Activated CD8-positive, alpha-beta T cell treated with anti-CD3 and anti-CD28 coated beads, Interleukin-2, amount 10 ng/mL, durations not matched to agents 7 days and 5 days (primary cell): ENCODE measurements around the gene FARP1. TPM values are rescaled to one million over a fixed set of nuclear protein-coding genes. Genes with fewer than 3 reads are reported as not detected.

Source experiments
- ATAC-seq: fragments of 150-1000 bp; cut with Tn5 transposase; one replicate; pipeline ENCODE4 v1.10.0; 2021; ENCODE audit warnings: moderate library complexity
- CTCF ChIA-PET: fragments of 350-600 bp; sonication (Branson Sonifier 250); formaldehyde crosslinking; loops from one replicate; lab custom pipeline; 2021; ENCODE audit warnings: antibody characterized with exemption; lab: Charles Lee
- POLR2A ChIA-PET: fragments of 350-600 bp; sonication (Branson Sonifier 250); formaldehyde crosslinking; loops from one replicate; lab custom pipeline; 2021; ENCODE audit warnings: antibody characterized with exemption; lab: Charles Lee
- DNase-seq: peaks from one replicate; pipeline ENCODE4 v3.0.0-alpha.2; 2020
- H3K27ac Mint-ChIP-seq: one replicate; pipeline ENCODE4 v1.8.0; 2021; ENCODE audit warnings: mild to moderate bottlenecking, mixed read lengths
- H3K27me3 Mint-ChIP-seq: one replicate; pipeline ENCODE4 v1.8.0; 2021; ENCODE audit warnings: low read depth, mixed read lengths
- H3K36me3 Mint-ChIP-seq: one replicate; pipeline ENCODE4 v1.8.0; 2021; ENCODE audit warnings: low read depth, mixed read lengths
- H3K4me1 Mint-ChIP-seq: one replicate; pipeline ENCODE4 v1.8.0; 2021; ENCODE audit warnings: low read depth, mixed read lengths
- H3K4me3 Mint-ChIP-seq: one replicate; pipeline ENCODE4 v1.8.0; 2021; ENCODE audit warnings: mild to moderate bottlenecking, mixed read lengths
- H3K9me3 Mint-ChIP-seq: one replicate; pipeline ENCODE4 v1.8.0; 2022; ENCODE audit warnings: mixed read lengths; ENCODE audit not compliant: insufficient read depth
- total RNA-seq, 2 experiments: library from RNA; stranded (reverse); gene quantifications; one replicate each; pipeline ENCODE4 v1.2.3, GENCODE V29; 2021

FARP1 gene
- total RNA-seq, 2 experiments from 2014 or later, result 1.1 to 1.2 TPM

- peaks cover 59% of the 10 kb centered on the region for H3K36me3 Mint-ChIP-seq
- H3K4me3 Mint-ChIP-seq, result no peak overlapping the region
- CTCF ChIA-PET, result no interaction called here
These were observed 319.5 kb downstream of the FARP1 start for GRCh38 chr13:98462241-98462882.

GRCh38 chr13:98462946-98463345 is 320.1 kb downstream of the FARP1 start:
- DNase-seq (no peak), ATAC-seq (no peak)
- Mint-ChIP-seq H3K36me3 (peaks cover 57% of the 10 kb centered on the region), H3K4me1 (peaks cover 9% of the 10 kb centered on the region), H3K27me3 (no peaks in the 10 kb centered on the region), H3K9me3 (no peaks in the 10 kb centered on the region), H3K27ac (peak overlapping the region; percentile 45), H3K4me3 (no peak overlapping the region)
- ChIA-PET POLR2A (interaction anchor here (0.7 kb wide), 1 partner anchor 8 kb away, joined by 3 read pairs; no protein-coding TSS in a partner anchor), CTCF (interaction anchor here (4.5 kb wide), 1 partner anchor 18 kb away, joined by 20 read pairs; no protein-coding TSS in a partner anchor)

More at GRCh38 chr13:98462241-98462882, 319.5 kb downstream of the FARP1 start:
- Mint-ChIP-seq H3K27ac (peak overlapping the region; percentile 45), H3K9me3 (no peaks in the 10 kb centered on the region), H3K27me3 (no peaks in the 10 kb centered on the region), H3K4me1 (peaks cover 9% of the 10 kb centered on the region)
- POLR2A ChIA-PET, result interaction anchor here (0.7 to 1.0 kb wide), 2 partner anchors 8 to 12 kb away, joined by 3 read pairs; no protein-coding TSS in a partner anchor
- DNase-seq, result no peak
- no peak for ATAC-seq

DNA sequence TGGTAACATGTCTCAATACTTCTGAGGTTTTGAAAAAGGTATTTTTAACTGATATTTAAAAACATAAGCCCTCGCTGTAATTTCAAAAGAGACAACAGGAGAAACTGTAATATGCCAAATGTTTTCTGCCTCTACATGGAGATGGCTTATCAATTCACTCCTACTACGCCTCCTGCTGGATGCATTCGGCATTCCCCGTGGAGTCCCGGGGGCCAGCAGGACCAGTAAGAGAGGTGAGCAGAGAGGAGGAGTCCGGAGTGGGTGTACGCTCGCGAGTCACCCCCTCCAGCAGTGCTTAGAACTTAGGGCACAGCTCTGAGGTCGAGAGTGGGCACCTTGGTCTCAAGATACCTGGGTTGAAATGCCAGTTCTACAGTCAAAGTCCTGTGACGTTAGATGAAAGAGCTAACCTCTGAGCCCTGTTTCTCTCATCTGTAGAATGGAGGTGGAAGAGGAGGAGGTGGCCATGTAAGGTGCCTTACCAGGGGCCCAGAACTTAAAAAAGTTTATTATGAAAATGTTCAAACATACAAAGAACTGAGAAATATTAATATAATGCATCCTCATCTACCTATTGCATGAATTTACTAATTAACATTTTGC is 323.8 kb downstream of the FARP1 start:
- Mint-ChIP-seq H3K36me3 (peaks cover 58% of the 10 kb centered on the region), H3K4me1 (peaks cover 16% of the 10 kb centered on the region), H3K27ac (peak overlapping the region; percentile 59), H3K9me3 (no peaks in the 10 kb centered on the region), H3K4me3 (no peak overlapping the region), H3K27me3 (no peaks in the 10 kb centered on the region)
- POLR2A ChIA-PET, result no interaction called here
- CTCF ChIA-PET, result interaction anchor here (0.6 to 4.5 kb wide), 19 partner anchors 9 to 218 kb away, joined by 3 to 20 read pairs (median 3); no protein-coding TSS in a partner anchor
- peak; percentile 72 for ATAC-seq
- peak; percentile 48 for DNase-seq

DNA sequence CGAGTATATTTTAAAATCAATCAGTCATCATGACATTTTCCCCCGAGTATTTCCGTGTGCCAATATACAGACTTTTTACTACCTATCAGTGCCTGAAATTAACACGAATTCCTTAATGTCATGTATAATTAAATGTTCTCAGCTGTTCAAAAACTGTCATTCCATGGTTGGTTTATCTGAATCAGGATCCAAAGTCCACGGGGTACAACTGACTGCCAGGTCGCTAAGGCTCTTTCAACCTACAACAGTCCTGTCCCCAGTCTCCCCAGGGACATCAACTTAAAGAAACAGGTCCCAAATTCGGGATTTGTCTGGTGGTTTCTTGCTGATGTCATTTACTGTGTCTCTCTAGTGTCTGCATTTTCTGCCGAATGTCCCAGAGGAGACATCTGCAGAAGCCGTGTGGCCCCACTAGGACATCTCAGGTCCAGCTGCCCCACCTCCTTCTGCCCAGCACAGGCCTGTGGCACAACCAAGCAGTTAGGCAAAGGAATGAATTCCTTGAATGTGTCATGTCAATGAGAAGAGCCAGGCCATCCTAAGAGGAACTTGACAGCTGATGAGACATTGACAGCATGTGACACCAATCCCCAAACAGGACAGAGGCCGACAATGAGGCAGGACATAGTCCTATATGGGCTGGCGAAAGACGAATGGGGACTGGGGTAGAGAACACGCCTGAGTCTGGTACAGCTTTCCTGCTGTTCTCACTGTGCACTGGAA is 324.5 kb downstream of the FARP1 start:
- Mint-ChIP-seq H3K36me3 (peaks cover 60% of the 10 kb centered on the region), H3K27ac (no peak overlapping the region), H3K4me1 (peaks cover 23% of the 10 kb centered on the region), H3K4me3 (no peak overlapping the region), H3K27me3 (no peaks in the 10 kb centered on the region), H3K9me3 (no peaks in the 10 kb centered on the region)
- no peak for DNase-seq
- POLR2A ChIA-PET, result no interaction called here
- CTCF ChIA-PET, result interaction anchor here (0.6 to 4.5 kb wide), 16 partner anchors 8 to 217 kb away, joined by 3 to 20 read pairs (median 4); no protein-coding TSS in a partner anchor
- no peak for ATAC-seq

GRCh38 chr13:98468361-98468760 is 325.5 kb downstream of the FARP1 start:
- H3K27me3 Mint-ChIP-seq, result no peaks in the 10 kb centered on the region
- peaks cover 30% of the 10 kb centered on the region for H3K4me1 Mint-ChIP-seq
- POLR2A ChIA-PET, result no interaction called here
- no peak overlapping the region for H3K27ac Mint-ChIP-seq
- no peaks in the 10 kb centered on the region for H3K9me3 Mint-ChIP-seq
- H3K36me3 Mint-ChIP-seq, result peaks cover 60% of the 10 kb centered on the region
- H3K4me3 Mint-ChIP-seq, result no peak overlapping the region
- CTCF ChIA-PET, result interaction anchor here (0.7 to 2.5 kb wide), 2 partner anchors 19 to 184 kb away, joined by 3 to 13 read pairs; no protein-coding TSS in a partner anchor
- DNase-seq (no peak), ATAC-seq (no peak)

DNA sequence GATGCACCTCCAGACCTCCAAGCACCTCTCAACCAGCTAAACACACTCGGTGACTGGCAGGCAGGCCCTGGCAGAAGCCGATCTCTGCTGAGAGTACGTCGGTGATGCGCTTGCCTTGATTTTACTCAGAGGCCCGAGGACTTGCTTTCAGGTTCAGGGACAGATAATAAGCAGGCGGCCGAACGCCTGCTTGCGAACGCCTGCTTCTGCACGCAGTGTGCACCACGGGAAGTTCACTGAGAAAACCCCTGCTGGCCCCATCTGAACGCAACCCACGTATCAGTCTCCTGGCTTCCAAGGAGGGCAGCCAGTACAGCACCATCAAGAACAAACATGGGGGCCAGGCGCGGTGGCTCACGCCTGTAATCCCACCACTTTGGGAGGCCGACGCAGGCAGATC is 326.0 kb downstream of the FARP1 start:
- peaks cover 33% of the 10 kb centered on the region for H3K4me1 Mint-ChIP-seq
- no peak for DNase-seq
- no peak overlapping the region for H3K27ac Mint-ChIP-seq
- H3K4me3 Mint-ChIP-seq, result no peak overlapping the region
- H3K27me3 Mint-ChIP-seq, result no peaks in the 10 kb centered on the region
- no peak for ATAC-seq
- H3K36me3 Mint-ChIP-seq, result peaks cover 61% of the 10 kb centered on the region
- peaks cover 2% of the 10 kb centered on the region for H3K9me3 Mint-ChIP-seq
- ChIA-PET CTCF (interaction anchor here (1.2 to 2.5 kb wide), 2 partner anchors 24 to 184 kb away, joined by 3 to 13 read pairs; no protein-coding TSS in a partner anchor), POLR2A (interaction anchor here (0.5 kb wide), 1 partner anchor 456 kb away, joined by 4 read pairs; no protein-coding TSS in a partner anchor)

DNA sequence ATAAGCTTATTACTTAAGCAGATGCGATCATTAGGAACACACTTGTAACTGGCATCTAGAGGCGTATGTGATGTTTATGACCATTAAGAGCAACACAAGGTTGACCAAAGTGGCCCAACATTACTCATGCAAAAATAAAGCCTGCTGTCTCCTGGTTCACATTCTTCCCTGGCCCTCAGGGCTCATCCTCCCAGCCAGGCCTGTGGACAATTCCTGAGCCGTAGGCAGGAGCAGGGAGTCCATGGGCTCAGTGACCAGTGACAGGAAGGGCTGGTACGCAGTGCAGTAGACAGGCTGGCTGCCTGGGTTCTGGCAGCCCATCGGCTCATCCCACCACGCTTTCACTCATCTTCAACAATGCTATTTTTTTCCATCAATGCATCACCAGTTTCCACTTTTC is 328.0 kb downstream of the FARP1 start:
- POLR2A ChIA-PET, result no interaction called here

GRCh38 chr13:98471934-98472333 is 329.0 kb downstream of the FARP1 start:
- peaks cover 3% of the 10 kb centered on the region for H3K9me3 Mint-ChIP-seq
- no peak overlapping the region for H3K27ac Mint-ChIP-seq
- no peak for ATAC-seq
- H3K36me3 Mint-ChIP-seq, result peaks cover 66% of the 10 kb centered on the region
- H3K27me3 Mint-ChIP-seq, result no peaks in the 10 kb centered on the region
- ChIA-PET CTCF (no interaction called here), POLR2A (no interaction called here)
- no peak for DNase-seq
- H3K4me3 Mint-ChIP-seq, result no peak overlapping the region
- H3K4me1 Mint-ChIP-seq, result peaks cover 49% of the 10 kb centered on the region

More for the DNA sequence above, 328.0 kb downstream of the FARP1 start:
- Mint-ChIP-seq H3K27me3 (no peaks in the 10 kb centered on the region), H3K4me3 (no peak overlapping the region), H3K4me1 (peaks cover 46% of the 10 kb centered on the region), H3K9me3 (peaks cover 3% of the 10 kb centered on the region), H3K27ac (no peak overlapping the region), H3K36me3 (peaks cover 69% of the 10 kb centered on the region)
- no peak for ATAC-seq
- no peak for DNase-seq
- CTCF ChIA-PET, result no interaction called here

- peaks cover 3% of the 10 kb centered on the region for H3K9me3 Mint-ChIP-seq
- ChIA-PET POLR2A (no interaction called here), CTCF (no interaction called here)
- no peaks in the 10 kb centered on the region for H3K27me3 Mint-ChIP-seq
- H3K36me3 Mint-ChIP-seq, result peaks cover 68% of the 10 kb centered on the region
- no peak for DNase-seq
- H3K27ac Mint-ChIP-seq, result peak overlapping the region; percentile 62
- ATAC-seq, result no peak
- H3K4me1 Mint-ChIP-seq, result peaks cover 62% of the 10 kb centered on the region
- no peak overlapping the region for H3K4me3 Mint-ChIP-seq
These were observed 330.4 kb downstream of the FARP1 start for GRCh38 chr13:98473135-98473787.

- Mint-ChIP-seq H3K4me3 (no peak overlapping the region), H3K4me1 (peaks cover 67% of the 10 kb centered on the region), H3K9me3 (peaks cover 3% of the 10 kb centered on the region), H3K27ac (no peak overlapping the region), H3K27me3 (no peaks in the 10 kb centered on the region), H3K36me3 (peaks cover 66% of the 10 kb centered on the region)
- ATAC-seq (no peak), DNase-seq (no peak)
- ChIA-PET POLR2A (no interaction called here), CTCF (no interaction called here)
These were observed 330.9 kb downstream of the FARP1 start for GRCh38 chr13:98473788-98474144.

DNA sequence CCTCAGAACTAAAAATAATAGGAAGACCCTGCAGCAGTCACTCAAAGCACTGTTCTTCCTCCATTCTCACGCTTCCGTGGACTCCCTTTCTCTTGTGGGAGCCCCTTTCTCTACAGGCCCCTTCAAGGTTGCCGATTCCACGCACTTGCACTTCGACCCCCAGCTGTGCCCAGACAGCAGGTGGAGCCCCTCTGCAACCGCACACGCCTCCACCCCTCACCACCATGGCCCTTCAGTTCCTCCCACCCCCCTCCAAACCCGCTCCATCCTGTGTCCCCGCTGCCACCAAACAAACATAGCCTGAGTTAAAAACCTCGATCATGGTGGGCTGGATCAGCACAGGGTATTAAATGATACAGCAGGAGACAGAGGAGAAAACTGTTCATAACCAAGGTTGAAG is 331.4 kb downstream of the FARP1 start:
- peaks cover 72% of the 10 kb centered on the region for H3K4me1 Mint-ChIP-seq
- H3K36me3 Mint-ChIP-seq, result peaks cover 65% of the 10 kb centered on the region
- DNase-seq, result no peak
- no peak for ATAC-seq
- H3K27me3 Mint-ChIP-seq, result no peaks in the 10 kb centered on the region
- H3K27ac Mint-ChIP-seq, result no peak overlapping the region
- ChIA-PET CTCF (no interaction called here), POLR2A (no interaction called here)
- no peak overlapping the region for H3K4me3 Mint-ChIP-seq
- H3K9me3 Mint-ChIP-seq, result peaks cover 3% of the 10 kb centered on the region
